ENCODE measurements around the gene ACSL1.

GRCh38 chr4:184762100-184762499, 63.7 kb downstream of the ACSL1 start:
- TF ChIP-seq, protein P1, sequence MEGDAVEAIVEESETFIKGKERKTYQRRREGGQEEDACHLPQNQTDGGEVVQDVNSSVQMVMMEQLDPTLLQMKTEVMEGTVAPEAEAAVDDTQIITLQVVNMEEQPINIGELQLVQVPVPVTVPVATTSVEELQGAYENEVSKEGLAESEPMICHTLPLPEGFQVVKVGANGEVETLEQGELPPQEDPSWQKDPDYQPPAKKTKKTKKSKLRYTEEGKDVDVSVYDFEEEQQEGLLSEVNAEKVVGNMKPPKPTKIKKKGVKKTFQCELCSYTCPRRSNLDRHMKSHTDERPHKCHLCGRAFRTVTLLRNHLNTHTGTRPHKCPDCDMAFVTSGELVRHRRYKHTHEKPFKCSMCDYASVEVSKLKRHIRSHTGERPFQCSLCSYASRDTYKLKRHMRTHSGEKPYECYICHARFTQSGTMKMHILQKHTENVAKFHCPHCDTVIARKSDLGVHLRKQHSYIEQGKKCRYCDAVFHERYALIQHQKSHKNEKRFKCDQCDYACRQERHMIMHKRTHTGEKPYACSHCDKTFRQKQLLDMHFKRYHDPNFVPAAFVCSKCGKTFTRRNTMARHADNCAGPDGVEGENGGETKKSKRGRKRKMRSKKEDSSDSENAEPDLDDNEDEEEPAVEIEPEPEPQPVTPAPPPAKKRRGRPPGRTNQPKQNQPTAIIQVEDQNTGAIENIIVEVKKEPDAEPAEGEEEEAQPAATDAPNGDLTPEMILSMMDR (conservative IDR thresholded peaks at IDR 0.05), result no peak
- no peak for TF ChIP-seq ZFX (IDR thresholded peaks at IDR 0.05)
